GM12864 (cell line): ENCODE data around the gene CTNNA3.

Source experiments
- DNase-seq: peaks from one replicate; pipeline ENCODE4 v3.0.0-alpha.2; 2011; ENCODE audit warnings: low read depth
- H3K4me3 ChIP-seq: 2 replicates; pipeline ENCODE4 v1.5.1; 2011; ENCODE audit warnings: mild to moderate bottlenecking, low read depth, low read length, control low read depth
- TF ChIP-seq, protein P1 (sequence below): IDR thresholded peaks from 2 replicates; pipeline ENCODE4 v1.5.1; 2011; ENCODE audit warnings: low read depth, mild to moderate bottlenecking, moderate library complexity, low read length, control low read depth, inconsistent platforms; ENCODE audit errors: missing control alignments

The CTNNA3 gene

DNA sequence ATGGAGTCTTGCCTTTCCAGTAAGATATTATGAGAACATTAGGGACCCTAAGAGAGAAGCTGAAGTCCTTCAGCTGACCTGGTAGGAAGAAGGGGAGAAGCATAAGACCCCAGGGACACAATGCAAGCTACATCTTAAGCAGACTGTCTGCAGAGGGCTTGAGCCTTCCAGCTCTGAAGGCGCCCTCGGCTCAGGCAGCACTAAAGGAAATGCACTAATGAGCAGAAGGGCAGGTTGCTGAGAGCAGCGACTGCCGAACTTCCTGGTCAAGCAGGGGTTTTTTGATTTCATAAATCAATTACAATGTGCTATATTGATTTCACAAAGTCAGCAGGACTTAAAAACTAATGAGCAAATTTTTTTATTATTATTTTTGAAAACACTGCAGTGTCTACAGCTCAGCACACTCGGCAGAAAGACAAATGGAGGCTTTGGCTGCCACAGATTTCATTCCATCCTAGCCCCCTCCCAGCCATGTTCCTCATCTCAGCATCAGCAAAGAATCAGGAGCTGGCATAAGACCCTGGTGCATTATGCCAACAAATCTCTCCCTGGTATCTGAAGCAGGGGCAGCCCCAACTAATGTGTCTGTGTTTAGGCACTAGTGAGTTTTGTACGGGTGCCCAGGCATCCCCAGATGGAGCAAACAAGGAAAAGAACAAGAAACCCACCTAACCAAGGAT is 713.1 kb downstream of the CTNNA3 start:
- DNase-seq: no peak
- TF ChIP-seq, protein P1, sequence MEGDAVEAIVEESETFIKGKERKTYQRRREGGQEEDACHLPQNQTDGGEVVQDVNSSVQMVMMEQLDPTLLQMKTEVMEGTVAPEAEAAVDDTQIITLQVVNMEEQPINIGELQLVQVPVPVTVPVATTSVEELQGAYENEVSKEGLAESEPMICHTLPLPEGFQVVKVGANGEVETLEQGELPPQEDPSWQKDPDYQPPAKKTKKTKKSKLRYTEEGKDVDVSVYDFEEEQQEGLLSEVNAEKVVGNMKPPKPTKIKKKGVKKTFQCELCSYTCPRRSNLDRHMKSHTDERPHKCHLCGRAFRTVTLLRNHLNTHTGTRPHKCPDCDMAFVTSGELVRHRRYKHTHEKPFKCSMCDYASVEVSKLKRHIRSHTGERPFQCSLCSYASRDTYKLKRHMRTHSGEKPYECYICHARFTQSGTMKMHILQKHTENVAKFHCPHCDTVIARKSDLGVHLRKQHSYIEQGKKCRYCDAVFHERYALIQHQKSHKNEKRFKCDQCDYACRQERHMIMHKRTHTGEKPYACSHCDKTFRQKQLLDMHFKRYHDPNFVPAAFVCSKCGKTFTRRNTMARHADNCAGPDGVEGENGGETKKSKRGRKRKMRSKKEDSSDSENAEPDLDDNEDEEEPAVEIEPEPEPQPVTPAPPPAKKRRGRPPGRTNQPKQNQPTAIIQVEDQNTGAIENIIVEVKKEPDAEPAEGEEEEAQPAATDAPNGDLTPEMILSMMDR: no peak
- H3K4me3 ChIP-seq: no peak overlapping the region

DNA sequence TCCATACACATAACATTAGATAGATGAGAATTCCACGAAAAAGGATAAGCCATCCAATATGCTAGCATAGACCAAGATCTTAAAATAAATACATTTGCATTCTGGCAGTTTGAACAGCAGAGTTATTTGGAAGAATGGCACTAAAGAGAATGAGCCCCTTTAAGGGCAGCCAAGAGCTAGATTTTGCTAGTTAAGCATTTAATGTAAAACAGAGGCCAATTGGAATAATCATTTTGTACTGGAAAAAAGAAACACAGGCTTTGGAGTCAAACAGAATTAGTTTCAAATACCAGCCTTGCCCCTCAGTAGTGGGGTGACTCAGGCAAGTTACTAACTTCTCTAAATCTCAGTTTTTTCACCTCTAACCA is 714.0 kb downstream of the CTNNA3 start:
- TF ChIP-seq, protein P1: no peak
- H3K4me3 ChIP-seq: no peak overlapping the region
- no peak for DNase-seq

DNA sequence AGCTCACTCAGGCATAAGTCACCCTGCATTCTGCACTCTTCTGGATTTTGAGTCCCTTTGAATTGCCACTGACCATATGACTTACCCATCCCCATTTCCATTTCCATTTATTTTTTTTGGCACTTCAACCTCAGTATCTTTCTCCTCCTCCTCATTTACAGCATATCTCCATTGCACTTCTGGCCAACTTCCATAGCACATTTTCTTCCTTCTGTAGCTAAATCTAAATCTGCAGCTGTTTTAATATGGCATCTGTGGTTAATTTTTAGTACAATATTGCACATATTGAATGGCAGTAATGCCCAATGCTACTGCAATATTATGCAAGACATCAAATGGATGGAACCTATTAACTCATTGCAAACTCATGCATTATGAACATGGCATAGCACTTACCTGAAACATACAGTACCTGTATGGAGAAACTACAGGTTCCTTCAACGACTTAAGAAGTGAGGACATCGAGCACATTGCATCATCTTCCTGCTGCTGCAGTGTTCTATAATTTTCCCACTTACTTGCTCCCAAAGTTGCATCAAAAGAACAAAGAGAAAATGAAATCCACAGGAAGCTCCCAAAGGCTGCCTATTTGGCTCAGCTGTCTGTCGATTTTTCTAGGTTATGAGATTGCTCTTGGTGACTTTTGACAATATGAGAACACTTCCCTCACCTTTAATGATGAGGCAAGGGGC is 714.5 kb downstream of the CTNNA3 start:
- DNase-seq: no peak
- TF ChIP-seq, protein P1: no peak
- H3K4me3 ChIP-seq: no peak overlapping the region

DNA sequence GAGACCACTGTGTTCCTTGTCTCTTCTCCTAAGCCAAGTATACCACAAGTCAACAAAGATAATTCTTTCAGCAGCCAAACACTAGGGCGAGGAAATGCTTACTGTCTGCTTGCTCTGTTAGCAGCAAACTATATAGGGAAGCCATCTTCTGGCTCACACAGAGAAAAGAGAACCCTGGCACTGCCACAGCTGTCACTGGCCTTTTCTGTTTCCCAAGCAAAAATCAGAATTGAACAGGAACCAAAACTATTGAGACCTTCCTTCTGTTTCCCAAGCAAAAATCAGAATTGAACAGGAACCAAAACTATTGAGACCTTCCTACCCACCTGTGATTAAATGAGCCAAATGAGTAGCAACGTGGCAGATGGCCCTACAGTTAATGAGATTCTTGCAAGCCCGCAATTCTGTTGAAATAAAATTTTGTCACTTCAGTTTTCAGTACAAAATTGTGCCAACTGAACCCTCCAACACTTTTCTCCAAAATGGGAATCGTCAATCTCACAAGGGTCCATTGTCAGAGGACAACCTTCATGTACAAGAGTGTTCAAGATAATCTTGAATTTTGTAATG is 715.7 kb downstream of the CTNNA3 start:
- TF ChIP-seq, protein P1: no peak
- DNase-seq: no peak
- H3K4me3 ChIP-seq: no peak overlapping the region

DNA sequence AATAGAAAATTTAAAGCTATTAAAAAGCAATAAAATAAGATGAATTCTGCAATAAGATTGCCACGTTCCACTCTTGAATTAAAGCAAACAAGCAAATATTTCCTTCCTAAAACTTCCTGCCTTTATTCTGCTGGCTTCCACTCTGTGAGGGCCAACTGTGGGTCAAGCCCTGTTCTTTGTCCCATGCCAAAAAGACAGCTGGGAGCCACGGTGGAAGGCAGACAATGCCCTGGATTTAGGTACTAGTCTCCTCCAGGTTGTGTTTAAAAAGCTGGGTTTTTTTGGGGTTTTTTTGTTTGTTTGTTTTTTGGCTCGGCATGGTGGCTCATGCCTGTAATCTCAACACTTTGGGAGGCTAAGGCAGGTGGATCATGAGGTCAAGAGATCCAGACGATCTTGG is 731.0 kb downstream of the CTNNA3 start:
- DNase-seq: no peak
- TF ChIP-seq, protein P1: no peak
- H3K4me3 ChIP-seq: no peak overlapping the region

DNA sequence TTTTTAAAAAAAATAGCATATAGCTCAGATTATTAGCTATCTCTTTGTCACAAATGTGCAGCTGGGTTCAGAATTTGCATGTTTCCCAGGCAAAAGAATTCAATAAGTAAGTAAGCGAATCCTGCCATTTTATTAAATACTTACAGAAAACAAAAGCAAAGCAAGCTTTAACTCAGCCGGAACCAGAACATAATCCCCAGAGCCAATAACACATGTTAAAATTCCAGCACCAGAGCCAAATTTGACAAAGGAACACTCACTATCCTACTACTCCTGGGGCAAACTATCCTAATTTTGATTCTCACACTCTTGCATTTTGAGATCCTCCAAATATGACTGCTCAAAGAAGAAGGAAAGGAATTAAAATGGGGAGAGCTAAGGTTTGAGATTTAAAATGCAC is 737.5 kb downstream of the CTNNA3 start:
- DNase-seq: no peak
- TF ChIP-seq, protein P1: no peak
- H3K4me3 ChIP-seq: no peak overlapping the region

DNA sequence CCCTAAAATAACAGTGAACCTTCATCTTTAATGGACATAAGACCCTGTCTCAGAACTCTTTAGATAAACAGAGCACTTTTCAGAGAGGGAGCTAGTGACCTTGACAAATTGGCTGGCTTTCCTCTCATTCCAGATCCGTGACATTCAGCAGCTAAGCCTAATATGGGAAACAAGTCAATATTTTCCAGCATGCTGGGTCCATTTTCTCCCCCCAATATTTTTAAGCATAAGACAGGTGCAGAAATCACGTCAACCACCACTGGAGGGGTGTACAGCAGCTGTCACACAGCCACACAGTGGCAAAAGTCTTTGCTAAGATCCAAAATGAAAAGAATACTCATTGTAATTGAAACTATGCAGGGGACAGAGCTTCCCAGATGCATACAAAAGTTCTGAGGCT is 744.1 kb downstream of the CTNNA3 start:
- no peak overlapping the region for H3K4me3 ChIP-seq
- TF ChIP-seq, protein P1: no peak
- DNase-seq: no peak
